Activated naive CD8-positive, alpha-beta T cell treated with anti-CD3 and anti-CD28 coated beads, Interleukin-2, amount 50 U/mL, for 24 hours (primary cell): ENCODE results near the gene HOXD13.

Experiments
- ATAC-seq: fragments of 150-1000 bp; cut with Tn5 transposase; one replicate; pipeline ENCODE4 v1.10.0; 2021
- DNase-seq: peaks from one replicate; pipeline ENCODE4 v3.0.0; 2021
- H3K27ac Mint-ChIP-seq: one replicate; pipeline ENCODE4 v1.8.0; 2021; ENCODE audit warnings: mild to moderate bottlenecking, mixed read lengths
- H3K27me3 Mint-ChIP-seq: one replicate; pipeline ENCODE4 v1.8.0; 2021; ENCODE audit warnings: mixed read lengths
- H3K36me3 Mint-ChIP-seq: one replicate; pipeline ENCODE4 v1.8.0; 2021; ENCODE audit warnings: low read depth, mixed read lengths
- H3K4me1 Mint-ChIP-seq: one replicate; pipeline ENCODE4 v1.8.0; 2021; ENCODE audit warnings: mixed read lengths
- H3K4me3 Mint-ChIP-seq: one replicate; pipeline ENCODE4 v1.8.0; 2021; ENCODE audit warnings: mild to moderate bottlenecking, moderate library complexity, mixed read lengths
- H3K9me3 Mint-ChIP-seq: one replicate; pipeline ENCODE4 v1.8.0; 2021; ENCODE audit warnings: mixed read lengths

Gene HOXD13

GRCh38 chr2:176092270-176093144 is at the start of gene HOXD13:
TSS of gene HOXD13 (plus strand) at chr2:176092721. CDS start at chr2:176092891, 170 bp downstream.
- Mint-ChIP-seq H3K36me3 (peaks cover 2% of the 10 kb centered on the region), H3K27ac (peak within 1 kb of the TSS; percentile 65), H3K4me1 (peaks cover 28% of the 10 kb centered on the region), H3K4me3 (peak within 1 kb of the TSS; percentile 50), H3K9me3 (no peaks in the 10 kb centered on the region), H3K27me3 (peaks cover 90% of the 10 kb centered on the region)
- ATAC-seq (no peak), DNase-seq (no peak)

- H3K36me3 Mint-ChIP-seq: no peaks in the 10 kb centered on the region
- no peaks in the 10 kb centered on the region for H3K4me1 Mint-ChIP-seq
- no peak overlapping the region for H3K27ac Mint-ChIP-seq
- no peak overlapping the region for H3K4me3 Mint-ChIP-seq
- H3K9me3 Mint-ChIP-seq: no peaks in the 10 kb centered on the region
- DNase-seq: no peak
- peaks cover 31% of the 10 kb centered on the region for H3K27me3 Mint-ChIP-seq
- no peak for ATAC-seq
Observed at GRCh38 chr2:176056406-176056805, 36.1 kb upstream of the HOXD13 start.

- H3K36me3 Mint-ChIP-seq: no peaks in the 10 kb centered on the region
- H3K4me3 Mint-ChIP-seq: no peak overlapping the region
- peaks cover 52% of the 10 kb centered on the region for H3K27me3 Mint-ChIP-seq
- ATAC-seq: no peak
- no peaks in the 10 kb centered on the region for H3K9me3 Mint-ChIP-seq
- H3K4me1 Mint-ChIP-seq: peaks cover 2% of the 10 kb centered on the region
- no peak for DNase-seq
- no peak overlapping the region for H3K27ac Mint-ChIP-seq
Observed at GRCh38 chr2:176063958-176064357, 28.6 kb upstream of the HOXD13 start.

- H3K9me3 Mint-ChIP-seq: no peaks in the 10 kb centered on the region
- no peak overlapping the region for H3K4me3 Mint-ChIP-seq
- peaks cover 77% of the 10 kb centered on the region for H3K27me3 Mint-ChIP-seq
- H3K27ac Mint-ChIP-seq: no peak overlapping the region
- no peaks in the 10 kb centered on the region for H3K36me3 Mint-ChIP-seq
- H3K4me1 Mint-ChIP-seq: peaks cover 3% of the 10 kb centered on the region
- ATAC-seq: no peak
- DNase-seq: no peak
Observed at GRCh38 chr2:176066645-176067588, 25.6 kb upstream of the HOXD13 start.

GRCh38 chr2:176067589-176068418 is 24.7 kb upstream of the HOXD13 start:
- Mint-ChIP-seq H3K27me3 (peaks cover 80% of the 10 kb centered on the region), H3K9me3 (no peaks in the 10 kb centered on the region), H3K4me1 (peaks cover 3% of the 10 kb centered on the region), H3K27ac (no peak overlapping the region), H3K4me3 (no peak overlapping the region), H3K36me3 (no peaks in the 10 kb centered on the region)
- DNase-seq (no peak), ATAC-seq (no peak)

GRCh38 chr2:176068419-176068832 is 24.1 kb upstream of the HOXD13 start:
- no peak for ATAC-seq
- Mint-ChIP-seq H3K36me3 (no peaks in the 10 kb centered on the region), H3K9me3 (no peaks in the 10 kb centered on the region), H3K27ac (no peak overlapping the region), H3K4me1 (peaks cover 3% of the 10 kb centered on the region), H3K4me3 (no peak overlapping the region), H3K27me3 (peaks cover 84% of the 10 kb centered on the region)
- DNase-seq: no peak

- H3K27me3 Mint-ChIP-seq: peaks cover 87% of the 10 kb centered on the region
- peaks cover 3% of the 10 kb centered on the region for H3K4me1 Mint-ChIP-seq
- peaks cover 11% of the 10 kb centered on the region for H3K9me3 Mint-ChIP-seq
- H3K4me3 Mint-ChIP-seq: no peak overlapping the region
- no peak for ATAC-seq
- H3K36me3 Mint-ChIP-seq: no peaks in the 10 kb centered on the region
- no peak overlapping the region for H3K27ac Mint-ChIP-seq
- DNase-seq: no peak
Observed at GRCh38 chr2:176071330-176072291, 20.9 kb upstream of the HOXD13 start.

- Mint-ChIP-seq H3K36me3 (no peaks in the 10 kb centered on the region), H3K4me3 (no peak overlapping the region), H3K4me1 (peaks cover 3% of the 10 kb centered on the region), H3K27ac (no peak overlapping the region), H3K9me3 (peaks cover 11% of the 10 kb centered on the region), H3K27me3 (peaks cover 90% of the 10 kb centered on the region)
- ATAC-seq (no peak), DNase-seq (no peak)
Observed at GRCh38 chr2:176072292-176072669, 20.2 kb upstream of the HOXD13 start.

- H3K27me3 Mint-ChIP-seq: peaks cover 89% of the 10 kb centered on the region
- no peak overlapping the region for H3K4me3 Mint-ChIP-seq
Observed at GRCh38 chr2:176072951-176073904, 19.3 kb upstream of the HOXD13 start.

GRCh38 chr2:176074919-176075425 is 17.5 kb upstream of the HOXD13 start:
- H3K36me3 Mint-ChIP-seq: peaks cover 10% of the 10 kb centered on the region
- H3K4me3 Mint-ChIP-seq: no peak overlapping the region
- no peak for DNase-seq
- H3K27me3 Mint-ChIP-seq: peaks cover 87% of the 10 kb centered on the region
- H3K9me3 Mint-ChIP-seq: peaks cover 23% of the 10 kb centered on the region
- no peak overlapping the region for H3K27ac Mint-ChIP-seq
- ATAC-seq: no peak
- peaks cover 13% of the 10 kb centered on the region for H3K4me1 Mint-ChIP-seq

More at GRCh38 chr2:176072951-176073904, 19.3 kb upstream of the HOXD13 start:
- Mint-ChIP-seq H3K4me1 (peaks cover 3% of the 10 kb centered on the region), H3K36me3 (peaks cover under 1% of the 10 kb centered on the region), H3K27ac (no peak overlapping the region), H3K9me3 (peaks cover 12% of the 10 kb centered on the region)
- DNase-seq: no peak
- no peak for ATAC-seq

GRCh38 chr2:176075481-176075880 is 17.0 kb upstream of the HOXD13 start:
- Mint-ChIP-seq H3K4me1 (peaks cover 13% of the 10 kb centered on the region), H3K27me3 (peaks cover 82% of the 10 kb centered on the region), H3K27ac (no peak overlapping the region), H3K9me3 (peaks cover 23% of the 10 kb centered on the region), H3K36me3 (peaks cover 10% of the 10 kb centered on the region), H3K4me3 (no peak overlapping the region)
- DNase-seq (no peak), ATAC-seq (no peak)

GRCh38 chr2:176076063-176076462 is 16.5 kb upstream of the HOXD13 start:
- Mint-ChIP-seq H3K4me3 (no peak overlapping the region), H3K36me3 (peaks cover 12% of the 10 kb centered on the region), H3K4me1 (peaks cover 17% of the 10 kb centered on the region), H3K9me3 (peaks cover 23% of the 10 kb centered on the region), H3K27ac (no peak overlapping the region), H3K27me3 (peaks cover 79% of the 10 kb centered on the region)
- ATAC-seq: no peak
- DNase-seq: no peak
